ENCODE measurements around the gene RGMA. TPM values are rescaled to one million over a fixed set of nuclear protein-coding genes. Genes with fewer than 3 reads are reported as not detected.

The RGMA gene
- total and polyA plus RNA-seq, 2 experiments from 2014 or later, result 2.5 to 2.7 TPM

DNA sequence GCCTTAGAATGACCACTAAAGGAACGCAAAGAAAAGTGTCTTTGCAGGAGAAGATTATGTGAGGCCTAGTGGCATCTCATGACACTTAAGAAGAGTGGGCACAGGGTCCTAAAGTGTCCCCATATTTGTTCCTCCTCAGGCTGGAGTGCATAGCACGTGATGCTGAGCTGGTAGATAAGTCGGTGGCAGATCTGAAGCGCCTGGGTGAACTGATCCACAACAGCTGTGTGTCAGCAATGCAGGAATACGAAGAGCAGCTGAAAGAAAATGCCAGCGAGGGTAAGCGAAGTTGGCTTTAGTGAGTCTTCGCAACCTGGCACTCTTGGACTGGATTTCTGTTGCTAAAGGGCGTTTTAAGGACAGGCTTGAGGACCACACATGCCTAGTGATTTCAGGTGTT is 96.3 kb downstream of the RGMA start:
- no peak for DNase-seq (ENCODE audit: low spot score)
- Histone ChIP-seq H3K9me3 (ENCODE audit: low read depth) (no peaks in the 10 kb centered on the region), H3K27me3 (no peaks in the 10 kb centered on the region), H3K27ac (no peak overlapping the region), H3K4me2 (no peak overlapping the region), H4K20me1 (ENCODE audit: insufficient read depth, poor library complexity, severe bottlenecking) (peaks cover 12% of the 10 kb centered on the region), H3K4me3 (no peak overlapping the region), H2AFZ (no peak overlapping the region), H3K4me1 (ENCODE audit: insufficient read depth) (no peaks in the 10 kb centered on the region), H3K79me2 (peaks cover 87% of the 10 kb centered on the region), H3K36me3 (replicated peaks; ENCODE audit: insufficient read depth, low read depth) (no peaks in the 10 kb centered on the region), H3K9me2 (replicated peaks; ENCODE audit: insufficient read depth) (no peaks in the 10 kb centered on the region)
- 91% methylated on average over 9 of the region's 9 CpGs for WGBS (ENCODE audit: low lambda C conversion rate, missing lambda C conversion rate)
- TF ChIP-seq EZH2 (IDR thresholded peaks at IDR 0.05; ENCODE audit: borderline replicate concordance), result no peak
- TF ChIP-seq, protein P1, sequence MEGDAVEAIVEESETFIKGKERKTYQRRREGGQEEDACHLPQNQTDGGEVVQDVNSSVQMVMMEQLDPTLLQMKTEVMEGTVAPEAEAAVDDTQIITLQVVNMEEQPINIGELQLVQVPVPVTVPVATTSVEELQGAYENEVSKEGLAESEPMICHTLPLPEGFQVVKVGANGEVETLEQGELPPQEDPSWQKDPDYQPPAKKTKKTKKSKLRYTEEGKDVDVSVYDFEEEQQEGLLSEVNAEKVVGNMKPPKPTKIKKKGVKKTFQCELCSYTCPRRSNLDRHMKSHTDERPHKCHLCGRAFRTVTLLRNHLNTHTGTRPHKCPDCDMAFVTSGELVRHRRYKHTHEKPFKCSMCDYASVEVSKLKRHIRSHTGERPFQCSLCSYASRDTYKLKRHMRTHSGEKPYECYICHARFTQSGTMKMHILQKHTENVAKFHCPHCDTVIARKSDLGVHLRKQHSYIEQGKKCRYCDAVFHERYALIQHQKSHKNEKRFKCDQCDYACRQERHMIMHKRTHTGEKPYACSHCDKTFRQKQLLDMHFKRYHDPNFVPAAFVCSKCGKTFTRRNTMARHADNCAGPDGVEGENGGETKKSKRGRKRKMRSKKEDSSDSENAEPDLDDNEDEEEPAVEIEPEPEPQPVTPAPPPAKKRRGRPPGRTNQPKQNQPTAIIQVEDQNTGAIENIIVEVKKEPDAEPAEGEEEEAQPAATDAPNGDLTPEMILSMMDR (IDR thresholded peaks at IDR 0.05; ENCODE audit: poor library complexity), result no peak
- TF ChIP-seq EZH2phosphoT487 (IDR thresholded peaks at IDR 0.05; ENCODE audit: low read depth, severe bottlenecking, unreplicated experiment), result no peak

DNA sequence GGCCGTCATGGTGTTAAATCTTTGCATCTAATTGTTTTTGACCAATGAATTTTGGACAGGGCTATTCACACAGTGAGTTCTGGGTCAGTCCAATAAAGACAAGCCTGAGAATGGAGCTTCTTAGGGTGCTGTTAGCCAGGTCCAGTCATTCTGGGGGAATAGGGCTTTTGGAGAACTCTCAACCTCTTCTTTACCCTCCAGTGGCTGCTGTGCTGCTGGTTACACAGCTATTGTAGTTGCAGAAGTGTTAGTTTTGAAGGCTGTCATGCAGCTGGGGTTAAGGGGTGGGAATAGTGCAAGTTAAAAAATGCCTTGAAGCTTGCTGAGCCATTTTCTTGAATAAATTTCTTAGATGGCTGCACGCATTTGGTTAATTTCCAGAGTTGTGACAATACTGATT is 99.0 kb downstream of the RGMA start:
- H3K4me1 ChIP-seq (ENCODE audit: insufficient read depth), result no peaks in the 10 kb centered on the region
- H3K79me2 ChIP-seq, result peaks cover 79% of the 10 kb centered on the region
- H4K20me1 ChIP-seq (ENCODE audit: insufficient read depth, poor library complexity, severe bottlenecking), result peaks cover 12% of the 10 kb centered on the region
- no peak overlapping the region for H2AFZ ChIP-seq
- H3K27ac ChIP-seq, result no peak overlapping the region
- no peak for TF ChIP-seq EZH2phosphoT487 (IDR thresholded peaks at IDR 0.05; ENCODE audit: low read depth, severe bottlenecking, unreplicated experiment)
- TF ChIP-seq, protein P1 (IDR thresholded peaks at IDR 0.05; ENCODE audit: poor library complexity), result no peak
- no peak for TF ChIP-seq EZH2 (IDR thresholded peaks at IDR 0.05; ENCODE audit: borderline replicate concordance)
- no peak overlapping the region for H3K4me2 ChIP-seq
- no peak for DNase-seq (ENCODE audit: low spot score)
- no peaks in the 10 kb centered on the region for H3K27me3 ChIP-seq
- 96% methylated on average over 2 of the region's 2 CpGs for WGBS (ENCODE audit: low lambda C conversion rate, missing lambda C conversion rate)
- H3K9me3 ChIP-seq (ENCODE audit: low read depth), result no peaks in the 10 kb centered on the region
- peaks cover 6% of the 10 kb centered on the region for H3K36me3 ChIP-seq (replicated peaks; ENCODE audit: insufficient read depth, low read depth)
- H3K9me2 ChIP-seq (replicated peaks; ENCODE audit: insufficient read depth), result no peaks in the 10 kb centered on the region
- no peak overlapping the region for H3K4me3 ChIP-seq

DNA sequence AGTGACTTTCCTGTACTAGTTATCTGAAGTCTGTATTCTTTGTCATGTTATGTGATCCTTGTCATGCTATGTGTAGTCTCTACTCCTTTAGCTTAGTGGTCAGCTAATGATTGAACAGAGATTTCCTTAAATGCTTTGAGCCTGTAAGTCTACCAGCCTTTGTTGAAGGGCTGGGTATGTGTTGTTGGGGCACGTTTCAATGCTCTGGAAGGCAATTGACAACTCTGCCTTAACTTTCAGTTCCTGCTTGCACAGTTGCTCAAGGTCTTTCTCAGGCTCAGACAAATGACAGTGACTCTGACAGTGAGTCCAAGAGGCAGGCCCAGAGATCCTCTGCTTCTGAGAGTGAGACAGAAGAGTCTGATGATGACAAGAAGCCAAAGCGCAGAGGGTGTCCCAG is 99.5 kb downstream of the RGMA start:
- no peak overlapping the region for H3K4me2 ChIP-seq
- no peak for TF ChIP-seq EZH2phosphoT487 (IDR thresholded peaks at IDR 0.05; ENCODE audit: low read depth, severe bottlenecking, unreplicated experiment)
- no peak for TF ChIP-seq EZH2 (IDR thresholded peaks at IDR 0.05; ENCODE audit: borderline replicate concordance)
- TF ChIP-seq, protein P1 (IDR thresholded peaks at IDR 0.05; ENCODE audit: poor library complexity), result no peak
- no peaks in the 10 kb centered on the region for H3K27me3 ChIP-seq
- no peaks in the 10 kb centered on the region for H3K4me1 ChIP-seq (ENCODE audit: insufficient read depth)
- DNase-seq (ENCODE audit: low spot score), result no peak
- 92% methylated on average over 2 of the region's 2 CpGs for WGBS (ENCODE audit: low lambda C conversion rate, missing lambda C conversion rate)
- H3K9me2 ChIP-seq (replicated peaks; ENCODE audit: insufficient read depth), result no peaks in the 10 kb centered on the region
- H2AFZ ChIP-seq, result no peak overlapping the region
- H3K4me3 ChIP-seq, result no peak overlapping the region
- H3K79me2 ChIP-seq, result peaks cover 77% of the 10 kb centered on the region
- H4K20me1 ChIP-seq (ENCODE audit: insufficient read depth, poor library complexity, severe bottlenecking), result peaks cover 12% of the 10 kb centered on the region
- no peak overlapping the region for H3K27ac ChIP-seq
- H3K9me3 ChIP-seq (ENCODE audit: low read depth), result no peaks in the 10 kb centered on the region
- peaks cover 6% of the 10 kb centered on the region for H3K36me3 ChIP-seq (replicated peaks; ENCODE audit: insufficient read depth, low read depth)

Other genes with a start within 250 kb of the RGMA start
- gene CHD2, start 188.9 kb downstream of the RGMA start, total RNA-seq, result 101 and 133 TPM in 2 replicates
- gene CHD2, start 188.9 kb downstream of the RGMA start, polyA plus RNA-seq, result 49.3 and 68.3 TPM in 2 replicates